Nephron (organoid): ENCODE measurements around the gene CLIC3.

ENCODE experiments used
- H3K27ac Mint-ChIP-seq, 3 experiments: 2 replicates each; pipeline ENCODE4 v1.8.0; 2020; ENCODE audit warnings: mixed read lengths in 3 of 3, mild to moderate bottlenecking in 2 of 3, moderate library complexity in 1 of 3
- H3K27me3 Mint-ChIP-seq: 2 replicates; pipeline ENCODE4 v1.8.0; 2021; ENCODE audit warnings: low read depth, mild to moderate bottlenecking, moderate library complexity, mixed read lengths
- H3K36me3 Mint-ChIP-seq: 2 replicates; pipeline ENCODE4 v1.8.0; 2020; ENCODE audit warnings: low read depth, mixed read lengths
- H3K4me1 Mint-ChIP-seq: 2 replicates; pipeline ENCODE4 v1.8.0; 2020; ENCODE audit warnings: mixed read lengths
- H3K4me3 Mint-ChIP-seq, 3 experiments: 2 replicates each; pipeline ENCODE4 v1.8.0; 2020; ENCODE audit warnings: mild to moderate bottlenecking in 3 of 3, mixed read lengths in 3 of 3, moderate library complexity in 2 of 3
- H3K9me3 Mint-ChIP-seq: 2 replicates; pipeline ENCODE4 v1.8.0; 2020; ENCODE audit warnings: mixed read lengths
- CTCF ChIP-seq, 3 experiments: fragments of 200-600 bp; sonication (generic); IDR thresholded peaks; one replicate each; pipeline ENCODE4 v1.5.0; 2021; ENCODE audit warnings: antibody characterized with exemption in 3 of 3; ENCODE audit not compliant: unreplicated experiment in 3 of 3

The CLIC3 gene

GRCh38 chr9:137013571-137013940, 17.2 kb upstream of the CLIC3 start:
- TF ChIP-seq CTCF (IDR thresholded peaks at IDR 0.05; ENCODE audit: unreplicated experiment in 3 of 3): no peak
- Mint-ChIP-seq H3K27ac (no peak overlapping the region), H3K36me3 (peaks cover 8% of the 10 kb centered on the region), H3K27me3 (no peaks in the 10 kb centered on the region), H3K9me3 (no peaks in the 10 kb centered on the region), H3K4me3 (no peak overlapping the region), H3K4me1 (no peaks in the 10 kb centered on the region)

DNA sequence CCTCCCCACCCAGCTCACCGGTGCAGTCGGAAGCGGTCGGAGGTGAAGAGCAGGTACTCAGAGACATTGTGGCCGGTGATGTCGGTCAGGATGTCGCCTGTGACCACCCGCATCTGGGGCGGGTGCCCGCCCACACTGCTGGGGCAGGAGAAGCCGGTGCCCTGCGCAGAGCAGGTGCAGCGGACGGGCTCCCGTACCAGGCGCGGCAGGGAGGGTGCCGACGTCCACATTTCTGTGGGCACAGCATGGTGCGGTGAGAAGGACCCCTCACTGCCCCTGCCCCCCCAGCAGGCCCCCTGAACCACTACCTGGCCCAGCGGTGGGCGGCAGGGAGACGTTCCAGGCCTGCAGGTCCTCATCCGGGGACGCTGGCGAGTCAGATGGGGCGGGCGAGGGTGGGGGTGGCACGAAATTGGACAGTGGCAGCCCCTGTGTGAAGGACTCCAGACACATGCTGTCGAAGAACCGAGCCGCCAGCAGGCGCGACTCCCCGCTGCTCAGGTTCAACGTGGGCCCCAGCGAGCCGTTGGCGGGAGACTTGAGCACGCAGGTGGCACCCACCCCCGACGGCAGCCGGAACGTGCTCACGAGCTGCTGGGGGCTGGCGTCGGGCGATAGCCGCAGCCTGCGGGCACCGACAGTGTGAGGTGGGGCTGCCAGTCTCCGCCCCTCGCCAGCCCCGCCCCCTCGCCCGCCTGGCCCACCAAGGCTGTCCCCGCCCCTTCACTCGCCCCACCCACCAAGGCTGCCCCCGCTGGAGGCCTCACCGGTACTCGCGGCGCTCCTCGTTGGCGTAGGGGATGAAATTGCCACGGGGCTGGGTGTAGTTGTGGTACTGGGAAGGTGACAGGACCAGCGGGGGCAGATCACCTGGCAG, 16.6 kb upstream of the CLIC3 start:
- no peak overlapping the region for H3K4me3 Mint-ChIP-seq
- H3K27ac Mint-ChIP-seq: no peak overlapping the region
- no peaks in the 10 kb centered on the region for H3K4me1 Mint-ChIP-seq
- no peak for TF ChIP-seq CTCF (IDR thresholded peaks at IDR 0.05; ENCODE audit: unreplicated experiment in 3 of 3)
- H3K36me3 Mint-ChIP-seq: peaks cover 8% of the 10 kb centered on the region
- H3K9me3 Mint-ChIP-seq: no peaks in the 10 kb centered on the region
- H3K27me3 Mint-ChIP-seq: no peaks in the 10 kb centered on the region

GRCh38 chr9:137011907-137012675, 15.7 kb upstream of the CLIC3 start:
- Mint-ChIP-seq H3K36me3 (peaks cover 8% of the 10 kb centered on the region), H3K27me3 (no peaks in the 10 kb centered on the region), H3K27ac (no peak overlapping the region), H3K4me1 (no peaks in the 10 kb centered on the region), H3K9me3 (no peaks in the 10 kb centered on the region), H3K4me3 (no peak overlapping the region)
- TF ChIP-seq CTCF (IDR thresholded peaks at IDR 0.05; ENCODE audit: unreplicated experiment in 3 of 3): no peak

- no peaks in the 10 kb centered on the region for H3K9me3 Mint-ChIP-seq
- H3K36me3 Mint-ChIP-seq: peaks cover 3% of the 10 kb centered on the region
- TF ChIP-seq CTCF (IDR thresholded peaks at IDR 0.05; ENCODE audit: unreplicated experiment in 3 of 3): no peak
- H3K27me3 Mint-ChIP-seq: no peaks in the 10 kb centered on the region
- H3K4me1 Mint-ChIP-seq: no peaks in the 10 kb centered on the region
- no peak overlapping the region for H3K27ac Mint-ChIP-seq
- H3K4me3 Mint-ChIP-seq: no peak overlapping the region
These were observed 14.8 kb upstream of the CLIC3 start for GRCh38 chr9:137011156-137011555.

GRCh38 chr9:137009938-137010732, 13.8 kb upstream of the CLIC3 start:
- TF ChIP-seq CTCF (IDR thresholded peaks at IDR 0.05; ENCODE audit: unreplicated experiment in 3 of 3): no peak
- Mint-ChIP-seq H3K9me3 (no peaks in the 10 kb centered on the region), H3K27ac (no peak overlapping the region), H3K27me3 (no peaks in the 10 kb centered on the region), H3K36me3 (no peaks in the 10 kb centered on the region), H3K4me3 (no peak overlapping the region), H3K4me1 (no peaks in the 10 kb centered on the region)
